Caco-2 (cell line): ENCODE measurements around the gene CASTOR1. TPM values are rescaled to one million over a fixed set of nuclear protein-coding genes. Genes with fewer than 3 reads are reported as not detected.

Experiments
- BruUV-seq: library from RNA; stranded (reverse); fragments of 400-500 nt; replicated peaks from 2 replicates; lab custom pipeline; 2021; lab: Mats Ljungman, UMichigan
- CTCF ChIA-PET: fragments of 300-600 bp; sonication (Branson Sonifier 250); formaldehyde crosslinking; loops from one replicate; lab custom pipeline; 2022; ENCODE audit warnings: antibody characterized with exemption; lab: Charles Lee
- POLR2A ChIA-PET: fragments of 300-600 bp; sonication (Branson Sonifier 250); formaldehyde crosslinking; loops from one replicate; lab custom pipeline; 2022; ENCODE audit warnings: antibody characterized with exemption; lab: Charles Lee
- DNase-seq, 2 experiments: peaks; one replicate each; pipeline versions ENCODE4 v3.0.0 to v3.0.0-alpha.2; 2020 to 2022
- H3K27me3 ChIP-seq: replicated peaks from 2 replicates; pipeline ENCODE4 v1.6.0; 2011; ENCODE audit warnings: low read length; ENCODE audit not compliant: control insufficient read depth, insufficient read depth
- H3K36me3 ChIP-seq: 2 replicates; pipeline ENCODE4 v1.5.1; 2011; ENCODE audit warnings: low read length; ENCODE audit not compliant: control insufficient read depth, insufficient read depth
- H3K4me1 ChIP-seq: fragments of 250-450 bp; sonication (Bioruptor Pico); 2 replicates; pipeline ENCODE4 v1.5.1; 2020; ENCODE audit warnings: mild to moderate bottlenecking
- H3K4me3 ChIP-seq: 2 replicates; pipeline ENCODE4 v1.5.1; 2011; ENCODE audit warnings: low read depth, mild to moderate bottlenecking, control low read depth, low read length
- H3K9me3 ChIP-seq: fragments of 250-450 bp; sonication (Bioruptor Pico); 2 replicates; pipeline ENCODE4 v1.5.1; 2020; ENCODE audit warnings: mild to moderate bottlenecking, moderate library complexity
- H3K27ac Mint-ChIP-seq: one replicate; pipeline ENCODE4 v1.8.0; 2022; ENCODE audit warnings: mixed read lengths; ENCODE audit not compliant: unreplicated experiment
- H3K27me3 Mint-ChIP-seq: one replicate; pipeline ENCODE4 v1.8.0; 2022; ENCODE audit warnings: mixed read lengths; ENCODE audit not compliant: insufficient read depth, unreplicated experiment
- H3K36me3 Mint-ChIP-seq: one replicate; pipeline ENCODE4 v1.8.0; 2022; ENCODE audit warnings: mild to moderate bottlenecking, mixed read lengths; ENCODE audit not compliant: insufficient read depth, unreplicated experiment
- H3K4me1 Mint-ChIP-seq: one replicate; pipeline ENCODE4 v1.8.0; 2022; ENCODE audit warnings: low read depth, mixed read lengths; ENCODE audit not compliant: unreplicated experiment
- H3K4me3 Mint-ChIP-seq: one replicate; pipeline ENCODE4 v1.8.0; 2022; ENCODE audit warnings: mild to moderate bottlenecking, moderate library complexity, mixed read lengths; ENCODE audit not compliant: unreplicated experiment
- H3K9me3 Mint-ChIP-seq: one replicate; pipeline ENCODE4 v1.8.0; 2022; ENCODE audit warnings: mixed read lengths; ENCODE audit not compliant: unreplicated experiment
- CTCF ChIP-seq, 2 experiments: fragments of 200-600 bp in 1 of 2; IDR thresholded peaks; 1 replicate in 1 of 2; 2 replicates in 1 of 2; pipeline versions ENCODE4 v1.5.1 to v1.8.0; 2011 to 2022; ENCODE audit warnings: antibody characterized with exemption in 1 of 2, control low read depth in 1 of 2, inconsistent platforms in 1 of 2, low read depth in 1 of 2, low read length in 1 of 2, mild to moderate bottlenecking in 1 of 2, moderate library complexity in 1 of 2; ENCODE audit not compliant: insufficient read depth in 1 of 2, severe bottlenecking in 1 of 2, unreplicated experiment in 1 of 2
- intact Hi-C: fragments of 100-400 bp; cut with micrococcal nuclease; formaldehyde crosslinking; loops from one replicate; pipeline ENCODE4 v1.10.0; 2022; ENCODE audit not compliant: unreplicated experiment
- total RNA-seq: library from RNA; stranded (reverse); gene quantifications from 2 replicates; pipeline ENCODE4 v1.2.3, GENCODE V29; 2022

Gene CASTOR1
- total RNA-seq, 1 experiment from 2014 or later, result 6.3 TPM

GRCh38 chr22:30246814-30247376, 42.4 kb downstream of the CASTOR1 start:
- peak overlapping the region; percentile 64 for H3K4me3 ChIP-seq
- peaks cover 40% of the 10 kb centered on the region for H3K4me1 ChIP-seq
- peaks cover 8% of the 10 kb centered on the region for H3K36me3 Mint-ChIP-seq
- peak overlapping the region; percentile 62 for H3K27ac Mint-ChIP-seq
- ChIA-PET CTCF (interaction anchor here (0.7 to 1.1 kb wide), 2 partner anchors 21 to 38 kb away, joined by 3 to 4 read pairs; no protein-coding TSS in a partner anchor), POLR2A (interaction anchor here (0.6 kb wide), 1 partner anchor 51 kb away, joined by 3 read pairs; no protein-coding TSS in a partner anchor)
- TF ChIP-seq CTCF (IDR thresholded peaks at IDR 0.05; ENCODE audit: insufficient read depth in 1 of 2, low read depth in 1 of 2, low read length in 1 of 2, severe bottlenecking in 1 of 2, unreplicated experiment in 1 of 2), result peak in 1 of 2 experiments; percentile 25
- intact Hi-C loops, result loop anchor here (2.0 kb wide), 1 partner anchor 40 kb away; no protein-coding TSS in a partner anchor
- peak overlapping the region; percentile 85 for H3K4me3 Mint-ChIP-seq
- DNase-seq, result peak; percentile 67 to 72
- H3K27me3 Mint-ChIP-seq, result no peaks in the 10 kb centered on the region
- H3K9me3 Mint-ChIP-seq, result no peaks in the 10 kb centered on the region
- no peaks in the 10 kb centered on the region for H3K9me3 ChIP-seq
- no peaks in the 10 kb centered on the region; the same call in 1 of the 2 replicates for H3K36me3 ChIP-seq
- no peaks in the 10 kb centered on the region for H3K27me3 ChIP-seq
- no TSS peak for BruUV-seq
- peaks cover 25% of the 10 kb centered on the region for H3K4me1 Mint-ChIP-seq

- H3K27me3 ChIP-seq, result no peaks in the 10 kb centered on the region
- H3K9me3 ChIP-seq, result no peaks in the 10 kb centered on the region
- TSS peak; percentile 75 for BruUV-seq
- peak within 1 kb of the TSS; percentile 62 for H3K27ac Mint-ChIP-seq
- peak in 1 of 2 experiments; percentile 20 for TF ChIP-seq CTCF (IDR thresholded peaks at IDR 0.05; ENCODE audit: insufficient read depth in 1 of 2, low read depth in 1 of 2, low read length in 1 of 2, severe bottlenecking in 1 of 2, unreplicated experiment in 1 of 2)
- H3K4me1 Mint-ChIP-seq, result peaks cover 25% of the 10 kb centered on the region
- intact Hi-C loops, result loop anchor here (2.0 kb wide), 1 partner anchor 39 kb away; no protein-coding TSS in a partner anchor
- peak within 1 kb of the TSS; percentile 85 for H3K4me3 Mint-ChIP-seq
- H3K27me3 Mint-ChIP-seq, result no peaks in the 10 kb centered on the region
- DNase-seq, result peak in 1 of 2 experiments; percentile 56
- H3K9me3 Mint-ChIP-seq, result no peaks in the 10 kb centered on the region
- peaks cover 40% of the 10 kb centered on the region for H3K4me1 ChIP-seq
- POLR2A ChIA-PET, result interaction anchor here (0.6 to 0.7 kb wide), 2 partner anchors 33 to 50 kb away, joined by 3 to 4 read pairs; no protein-coding TSS in a partner anchor
- H3K4me3 ChIP-seq, result peak within 1 kb of the TSS; percentile 64
- CTCF ChIA-PET, result interaction anchor here (0.7 to 1.1 kb wide), 2 partner anchors 21 to 37 kb away, joined by 3 to 4 read pairs; no protein-coding TSS in a partner anchor
- H3K36me3 ChIP-seq, result no peaks in the 10 kb centered on the region; the same call in 1 of the 2 replicates
- H3K36me3 Mint-ChIP-seq, result peaks cover 8% of the 10 kb centered on the region
Measured at GRCh38 chr22:30245985-30246813, 43.1 kb downstream of the CASTOR1 start, which contains the start of gene LIF. Gene LIF, minus strand, starts transcription at chr22:30246759. Its CDS starts 64 bp downstream, at chr22:30246695.
